Liver (tissue), 9 donors: ENCODE measurements around the gene ANKRD53. TPM values are rescaled to one million over a fixed set of nuclear protein-coding genes. Genes with fewer than 3 reads are reported as not detected.

ENCODE experiments used
- DNase-seq: peaks from one replicate; pipeline ENCODE4 v3.0.0-alpha.2; 2017; ENCODE audit warnings: low spot score
- H3K27ac ChIP-seq, 2 donors: one replicate each; pipeline ENCODE4 v1.7.0; 2013; ENCODE audit warnings: inconsistent platforms in 2 of 2, low read length in 2 of 2, control low read depth in 1 of 2, low read depth in 1 of 2, mild to moderate bottlenecking in 1 of 2
- H3K27me3 ChIP-seq, 4 donors: one replicate each; pipeline versions ENCODE4 v1.6.1 to v1.7.0; 2013; ENCODE audit warnings: low read length in 3 of 4, inconsistent platforms in 1 of 4, mild to moderate bottlenecking in 1 of 4, moderate library complexity in 1 of 4; ENCODE audit not compliant: control insufficient read depth in 4 of 4, insufficient read depth in 4 of 4
- H3K36me3 ChIP-seq, 4 donors: one replicate each; pipeline versions ENCODE4 v1.6.1 to v1.7.0; 2013; ENCODE audit warnings: low read length in 3 of 4, mild to moderate bottlenecking in 3 of 4, low read depth in 1 of 4, moderate library complexity in 1 of 4; ENCODE audit not compliant: control insufficient read depth in 4 of 4, insufficient read depth in 3 of 4
- H3K4me1 ChIP-seq, 4 donors: one replicate each; pipeline versions ENCODE4 v1.6.1 to v1.7.0; 2013; ENCODE audit warnings: low read length in 3 of 4, mild to moderate bottlenecking in 3 of 4, moderate library complexity in 1 of 4; ENCODE audit not compliant: control insufficient read depth in 4 of 4, insufficient read depth in 4 of 4
- H3K4me3 ChIP-seq, 3 donors: one replicate each; pipeline versions ENCODE4 v1.6.1 to v1.7.0; 2013; ENCODE audit warnings: low read length in 3 of 3, control low read depth in 1 of 3, low read depth in 1 of 3, mild to moderate bottlenecking in 1 of 3
- H3K9ac ChIP-seq, 2 donors: one replicate each; pipeline ENCODE4 v1.7.0; 2013; ENCODE audit warnings: low read length in 2 of 2, mild to moderate bottlenecking in 2 of 2, moderate library complexity in 2 of 2, control low read depth in 1 of 2, low read depth in 1 of 2
- H3K9me3 ChIP-seq, 4 donors: one replicate each; pipeline versions ENCODE4 v1.6.1 to v1.7.0; 2013; ENCODE audit warnings: low read length in 3 of 4; ENCODE audit not compliant: control insufficient read depth in 4 of 4
- CTCF ChIP-seq: fragments of 150-350 bp; IDR thresholded peaks from 2 replicates; pipeline ENCODE4 v1.5.1; 2017; ENCODE audit warnings: improper control_type of control experiment, low read depth, low read length; ENCODE audit not compliant: missing input control
- FOXA1 ChIP-seq: IDR thresholded peaks from 2 replicates; pipeline ENCODE4 v1.6.1; 2016; ENCODE audit warnings: antibody characterized with exemption
- FOXA2 ChIP-seq: IDR thresholded peaks from 2 replicates; pipeline ENCODE4 v1.6.1; 2016; ENCODE audit warnings: antibody characterized with exemption
- GABPA ChIP-seq, 2 donors: IDR thresholded peaks in 1 of 2; conservative IDR thresholded peaks in 1 of 2; 2 replicates each; pipeline ENCODE4 v1.6.1; 2016; ENCODE audit warnings: antibody characterized with exemption in 2 of 2, mild to moderate bottlenecking in 1 of 2, moderate library complexity in 1 of 2
- HNF4A ChIP-seq, 2 donors: conservative IDR thresholded peaks; 2 replicates each; pipeline ENCODE4 v1.6.1; 2016; ENCODE audit warnings: antibody characterized with exemption in 2 of 2, mild to moderate bottlenecking in 2 of 2
- HNF4G ChIP-seq: IDR thresholded peaks from 2 replicates; pipeline ENCODE4 v1.6.1; 2016; ENCODE audit warnings: antibody characterized with exemption
- JUND ChIP-seq, 2 donors: IDR thresholded peaks; 2 replicates each; pipeline ENCODE4 v1.6.1; 2016; ENCODE audit warnings: antibody characterized with exemption in 2 of 2
- NR2F2 ChIP-seq: IDR thresholded peaks from 2 replicates; pipeline ENCODE4 v1.6.1; 2016; ENCODE audit warnings: antibody characterized with exemption
- REST ChIP-seq: IDR thresholded peaks from 2 replicates; pipeline ENCODE4 v1.6.1; 2016; ENCODE audit warnings: antibody characterized with exemption, mild to moderate bottlenecking
- RXRA ChIP-seq, 2 donors: IDR thresholded peaks; 2 replicates each; pipeline ENCODE4 v1.6.1; 2017 to 2018; ENCODE audit warnings: antibody characterized with exemption in 2 of 2, mild to moderate bottlenecking in 1 of 2
- SP1 ChIP-seq: IDR thresholded peaks from 2 replicates; pipeline ENCODE4 v1.6.1; 2018; ENCODE audit warnings: antibody characterized with exemption, mild to moderate bottlenecking
- TAF1 ChIP-seq: conservative IDR thresholded peaks from 2 replicates; pipeline ENCODE4 v1.6.1; 2016; ENCODE audit warnings: antibody characterized with exemption, mild to moderate bottlenecking
- YY1 ChIP-seq: IDR thresholded peaks from 2 replicates; pipeline ENCODE4 v1.6.1; 2016; ENCODE audit warnings: antibody characterized with exemption, mild to moderate bottlenecking
- WGBS: extraction: QIAGEN DNeasy Blood & Tissue Kit; methylation state at CpG from one replicate; pipeline ENCODE4 v1.1.7; 2013; 5-methylcytosine and 5-hydroxymethylcytosine counted together
- polyA plus RNA-seq, 2 donors: library from polyadenylated mRNA; stranded (reverse) in 1 of 2; unstranded in 1 of 2; fragments of 200-250 nt in 1 of 2; fragments of >200 nt in 1 of 2; fragmentation: Nextera tagmentation in 1 of 2; extraction: Ambion mirVana in 1 of 2; gene quantifications; one replicate each; pipeline versions ENCODE4 v1.2.1 to v1.2.3, GENCODE V29; 2013 to 2015
- total RNA-seq, 2 donors: library from RNA; depleted of rRNA; stranded (reverse); fragments of >200 nt; gene quantifications; one replicate each; pipeline ENCODE4 v1.2.3, GENCODE V29; 2014
- TF ChIP-seq, protein P1 (sequence below): IDR thresholded peaks from 2 replicates; pipeline ENCODE4 v1.6.1; 2016; ENCODE audit warnings: antibody characterized with exemption
- TF ChIP-seq, protein P2 (sequence below): IDR thresholded peaks from 2 replicates; pipeline ENCODE4 v1.6.1; 2016; ENCODE audit warnings: antibody characterized with exemption
- donor health status: healthy.
- donor health status: healthy.
- donor health status: healthy.
- donor health status: healthy.
- donor health status: healthy.

ANKRD53 gene
- total and polyA plus RNA-seq, 4 donors = 0.29 to 0.50 (median 0.39) TPM

GRCh38 chr2:70988726-70989648 is 10.6 kb downstream of the ANKRD53 start:
- 94% methylated on average over 16 of the region's 16 CpGs for WGBS
- no peak overlapping the region for H3K9ac ChIP-seq
- DNase-seq = no peak
- peaks cover 1 to 13% (median 13%) of the 10 kb centered on the region in 4 donors for H3K4me1 ChIP-seq
- H3K27ac ChIP-seq = no peak overlapping the region
- no peak overlapping the region for H3K4me3 ChIP-seq
- TF ChIP-seq HNF4G = no peak
- no peak for TF ChIP-seq REST
- TF ChIP-seq FOXA1 = no peak
- no peak for TF ChIP-seq NR2F2
- TF ChIP-seq TAF1 = no peak
- TF ChIP-seq, protein P1, sequence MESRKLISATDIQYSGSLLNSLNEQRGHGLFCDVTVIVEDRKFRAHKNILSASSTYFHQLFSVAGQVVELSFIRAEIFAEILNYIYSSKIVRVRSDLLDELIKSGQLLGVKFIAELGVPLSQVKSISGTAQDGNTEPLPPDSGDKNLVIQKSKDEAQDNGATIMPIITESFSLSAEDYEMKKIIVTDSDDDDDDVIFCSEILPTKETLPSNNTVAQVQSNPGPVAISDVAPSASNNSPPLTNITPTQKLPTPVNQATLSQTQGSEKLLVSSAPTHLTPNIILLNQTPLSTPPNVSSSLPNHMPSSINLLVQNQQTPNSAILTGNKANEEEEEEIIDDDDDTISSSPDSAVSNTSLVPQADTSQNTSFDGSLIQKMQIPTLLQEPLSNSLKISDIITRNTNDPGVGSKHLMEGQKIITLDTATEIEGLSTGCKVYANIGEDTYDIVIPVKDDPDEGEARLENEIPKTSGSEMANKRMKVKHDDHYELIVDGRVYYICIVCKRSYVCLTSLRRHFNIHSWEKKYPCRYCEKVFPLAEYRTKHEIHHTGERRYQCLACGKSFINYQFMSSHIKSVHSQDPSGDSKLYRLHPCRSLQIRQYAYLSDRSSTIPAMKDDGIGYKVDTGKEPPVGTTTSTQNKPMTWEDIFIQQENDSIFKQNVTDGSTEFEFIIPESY = no peak
- no peak for TF ChIP-seq HNF4A (conservative IDR thresholded peaks at IDR 0.05)
- no peak for TF ChIP-seq FOXA2
- no peak for TF ChIP-seq JUND (IDR thresholded peaks at IDR 0.05)
- no peak for TF ChIP-seq SP1
- TF ChIP-seq, protein P2, sequence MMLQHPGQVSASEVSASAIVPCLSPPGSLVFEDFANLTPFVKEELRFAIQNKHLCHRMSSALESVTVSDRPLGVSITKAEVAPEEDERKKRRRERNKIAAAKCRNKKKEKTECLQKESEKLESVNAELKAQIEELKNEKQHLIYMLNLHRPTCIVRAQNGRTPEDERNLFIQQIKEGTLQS = no peak
- TF ChIP-seq CTCF = no peak
- H3K27me3 ChIP-seq = no peaks in the 10 kb centered on the region
- no peaks in the 10 kb centered on the region for H3K9me3 ChIP-seq
- peaks cover 8 to 56% (median 37%) of the 10 kb centered on the region in 4 donors for H3K36me3 ChIP-seq

- no peaks in the 10 kb centered on the region for H3K9me3 ChIP-seq
- H3K36me3 ChIP-seq = peaks cover 8 to 56% (median 37%) of the 10 kb centered on the region in 4 donors
- no peak overlapping the region for H3K4me3 ChIP-seq
- no peak overlapping the region for H3K9ac ChIP-seq
- H3K4me1 ChIP-seq = peaks cover 1 to 20% (median 15%) of the 10 kb centered on the region in 4 donors
- no peak for DNase-seq
- TF ChIP-seq SP1 (no peak), TAF1 (no peak), YY1 (no peak), GABPA (IDR thresholded peaks at IDR 0.05 in 1 of 2, conservative IDR thresholded peaks at IDR 0.05 in 1 of 2) (no peak), RXRA (IDR thresholded peaks at IDR 0.05) (no peak)
- 86% methylated on average over 5 of the region's 5 CpGs for WGBS
- H3K27me3 ChIP-seq = no peaks in the 10 kb centered on the region
- H3K27ac ChIP-seq = no peak overlapping the region
Measured at GRCh38 chr2:70990216-70990615, 11.8 kb downstream of the ANKRD53 start.
